ES-I3 (cell line): ENCODE measurements around the gene KRTAP3-3.
"Not testable (repeated sequence)": the region's sequence is repeated elsewhere in the genome, so short reads cannot be mapped to it uniquely, and the experiment has no call there.

Experiments used
- H3K36me3 ChIP-seq: 2 replicates; pipeline ENCODE4 v1.6.1; 2013; ENCODE audit warnings: mild to moderate bottlenecking, low read length, control low read depth, moderate library complexity; ENCODE audit not compliant: insufficient read depth
- H3K4me1 ChIP-seq: 2 replicates; pipeline ENCODE4 v1.6.1; 2013; ENCODE audit warnings: mild to moderate bottlenecking, control low read depth, low read length; ENCODE audit not compliant: insufficient read depth
- H3K9ac ChIP-seq: 2 replicates; pipeline ENCODE4 v1.6.1; 2013; ENCODE audit warnings: low read depth, mild to moderate bottlenecking, low read length, moderate library complexity
- H3K9me3 ChIP-seq: 2 replicates; pipeline ENCODE4 v1.6.1; 2013; ENCODE audit warnings: mild to moderate bottlenecking, low read length, moderate library complexity; ENCODE audit not compliant: control insufficient read depth, insufficient read depth

KRTAP3-3 gene

DNA sequence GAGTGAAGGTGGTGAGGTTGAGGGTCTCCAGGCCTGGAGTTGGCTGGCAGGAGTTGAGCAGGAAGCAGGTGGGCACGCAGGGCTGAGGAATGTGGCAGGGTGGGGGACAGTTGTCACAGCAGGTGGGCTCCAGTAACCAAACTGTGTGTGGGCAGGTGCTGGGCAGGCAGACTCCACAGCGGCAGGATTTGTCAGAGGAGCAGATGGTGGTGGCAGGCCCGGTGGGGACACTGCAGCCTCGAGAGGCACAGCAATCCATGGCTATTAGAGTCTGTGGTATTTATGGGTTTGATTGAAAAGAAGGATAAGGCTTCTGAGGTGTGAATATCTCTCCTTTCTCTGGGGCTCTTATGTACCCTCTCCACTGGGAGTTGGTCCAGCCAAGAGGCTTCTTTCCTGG, at the start of gene KRTAP3-3:
Gene KRTAP3-3, minus strand, starts transcription at position 326 of the 400 bp plus-strand sequence. Its CDS starts 67 bp downstream, at position 259.
- H3K4me1 ChIP-seq = no peaks in the 10 kb centered on the region
- H3K9me3 ChIP-seq = no peaks in the 10 kb centered on the region
- no peak within 1 kb of the TSS for H3K9ac ChIP-seq

DNA sequence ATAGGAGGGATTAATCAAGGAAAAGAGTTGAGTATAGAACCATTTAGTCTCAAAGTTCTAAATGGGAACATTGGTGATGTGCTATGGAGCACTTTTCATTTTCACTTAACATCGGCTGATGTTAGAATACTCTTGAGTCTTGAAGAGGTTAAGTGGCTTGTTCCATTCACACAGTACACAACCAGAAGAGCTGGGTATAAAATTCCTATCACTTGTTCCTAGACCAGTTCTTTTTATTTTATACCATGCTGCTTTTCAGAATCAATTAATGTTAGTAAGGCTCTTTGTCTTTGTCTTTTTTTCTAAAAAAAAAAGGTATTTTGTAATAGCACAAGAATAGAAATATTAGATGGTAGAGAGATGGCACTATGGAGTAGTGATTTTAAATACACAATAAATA, 49.0 kb upstream of the KRTAP3-3 start:
- no peaks in the 10 kb centered on the region for H3K9me3 ChIP-seq
- H3K4me1 ChIP-seq = peaks cover 10% of the 10 kb centered on the region; the same call in 1 of the 2 replicates
- no peak overlapping the region for H3K9ac ChIP-seq
- H3K36me3 ChIP-seq = no peaks in the 10 kb centered on the region

More for the DNA sequence above, at the start of gene KRTAP3-3:
- H3K36me3 ChIP-seq = no peaks in the 10 kb centered on the region

DNA sequence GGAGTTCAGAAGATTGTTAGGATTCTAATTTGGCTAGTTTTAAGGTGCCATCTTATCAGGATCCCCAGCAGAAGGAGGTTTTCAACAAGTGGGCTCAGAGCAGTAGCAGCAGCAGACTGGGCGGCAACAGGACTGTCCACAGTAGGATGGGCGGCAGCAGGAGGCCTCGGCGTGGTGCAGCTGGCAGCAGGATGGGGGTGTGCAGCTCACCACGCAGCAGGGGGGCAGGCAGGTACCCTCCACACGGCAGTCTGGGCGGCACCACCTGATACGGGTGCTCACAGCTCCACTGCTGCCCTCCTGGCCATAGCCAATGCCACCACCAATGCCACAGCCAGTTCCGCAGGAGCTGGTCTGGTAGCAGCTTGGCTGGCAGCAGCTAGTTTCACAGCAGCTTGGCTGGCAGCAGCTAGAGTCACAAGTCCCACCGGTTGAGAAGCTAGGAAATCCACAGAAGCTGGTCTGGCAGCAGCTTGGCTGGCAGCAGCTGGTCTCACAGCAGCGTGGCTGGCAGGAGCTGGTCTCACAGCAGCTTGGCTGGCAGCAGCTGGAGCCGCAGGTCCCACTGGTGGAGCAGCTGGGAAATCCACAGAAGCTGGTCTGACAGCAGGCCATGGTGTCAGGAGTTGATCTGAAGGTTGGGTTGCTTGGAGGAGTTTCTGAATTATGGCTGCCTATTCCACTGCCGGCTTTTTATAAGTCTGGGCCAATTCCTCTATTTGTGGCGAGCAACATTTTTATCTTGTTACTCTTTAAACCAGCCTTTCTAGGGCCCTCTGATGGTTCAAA, 47.0 kb upstream of the KRTAP3-3 start, which contains the start of gene KRTAP1-1:
Gene KRTAP1-1, minus strand, starts transcription at position 668 of the 789 bp plus-strand sequence. Its CDS starts 53 bp downstream, at position 615.
- not testable (repeated sequence) for H3K9ac ChIP-seq, H3K36me3 ChIP-seq, H3K9me3 ChIP-seq
- peaks cover 12% of the 10 kb centered on the region; the same call in 1 of the 2 replicates for H3K4me1 ChIP-seq

DNA sequence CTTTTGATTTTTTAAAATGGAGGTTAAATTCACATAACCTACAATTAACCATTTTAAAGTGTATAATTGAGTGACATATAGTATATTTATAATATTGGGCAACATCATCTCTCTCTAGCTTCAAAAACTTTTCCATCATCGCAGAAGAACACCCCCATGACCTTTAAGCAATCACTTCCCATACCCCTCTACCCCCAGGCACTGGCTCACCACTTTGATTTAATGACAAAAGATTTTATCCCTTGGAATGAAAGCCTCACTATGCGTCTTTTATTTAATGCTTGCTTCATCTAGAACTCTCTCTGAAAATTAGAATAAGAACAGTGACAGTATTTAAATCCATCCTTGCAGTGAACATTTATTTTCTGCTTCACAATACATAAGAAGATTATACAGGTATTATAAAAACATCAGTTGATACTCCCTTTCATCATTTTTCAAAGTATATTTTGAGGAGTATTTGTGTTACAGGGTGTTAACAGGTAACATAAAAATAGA, 43.9 kb upstream of the KRTAP3-3 start:
- Histone ChIP-seq H3K36me3 (no peaks in the 10 kb centered on the region), H3K9me3 (no peaks in the 10 kb centered on the region), H3K4me1 (peaks cover 12% of the 10 kb centered on the region; the same call in 1 of the 2 replicates), H3K9ac (no peak overlapping the region)

DNA sequence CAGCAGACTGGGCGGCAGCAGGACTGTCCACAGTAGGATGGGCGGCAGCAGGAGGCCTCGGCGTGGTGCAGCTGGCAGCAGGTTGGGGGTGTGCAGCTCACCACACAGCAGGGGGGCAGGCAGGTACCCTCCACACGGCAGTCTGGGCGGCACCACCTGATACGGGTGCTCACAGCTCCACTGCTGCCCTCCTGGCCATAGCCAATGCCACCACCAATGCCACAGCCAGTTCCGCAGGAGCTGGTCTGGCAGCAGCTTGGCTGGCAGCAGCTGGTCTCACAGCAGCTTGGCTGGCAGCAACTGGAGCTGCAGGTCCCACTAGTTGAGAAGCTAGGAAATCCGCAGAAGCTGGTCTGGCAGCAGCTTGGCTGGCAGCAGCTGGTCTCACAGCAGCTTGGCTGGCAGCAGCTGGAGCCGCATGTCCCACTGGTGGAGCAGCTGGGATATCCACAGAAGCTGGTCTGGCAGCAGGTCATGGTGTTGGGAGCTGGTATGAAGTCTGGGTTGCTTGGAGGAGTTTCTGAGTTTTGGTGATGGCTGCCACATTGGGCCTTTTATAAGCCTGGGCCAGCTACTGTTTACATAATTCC, 40.5 kb upstream of the KRTAP3-3 start, which contains the start of gene KRTAP1-3:
Gene KRTAP1-3, minus strand, starts transcription at position 529 of the 590 bp plus-strand sequence. Its CDS starts 53 bp downstream, at position 476.
- peaks cover 12% of the 10 kb centered on the region; the same call in 1 of the 2 replicates for H3K4me1 ChIP-seq
- H3K9ac ChIP-seq, H3K9me3 ChIP-seq, H3K36me3 ChIP-seq: not testable (repeated sequence)

DNA sequence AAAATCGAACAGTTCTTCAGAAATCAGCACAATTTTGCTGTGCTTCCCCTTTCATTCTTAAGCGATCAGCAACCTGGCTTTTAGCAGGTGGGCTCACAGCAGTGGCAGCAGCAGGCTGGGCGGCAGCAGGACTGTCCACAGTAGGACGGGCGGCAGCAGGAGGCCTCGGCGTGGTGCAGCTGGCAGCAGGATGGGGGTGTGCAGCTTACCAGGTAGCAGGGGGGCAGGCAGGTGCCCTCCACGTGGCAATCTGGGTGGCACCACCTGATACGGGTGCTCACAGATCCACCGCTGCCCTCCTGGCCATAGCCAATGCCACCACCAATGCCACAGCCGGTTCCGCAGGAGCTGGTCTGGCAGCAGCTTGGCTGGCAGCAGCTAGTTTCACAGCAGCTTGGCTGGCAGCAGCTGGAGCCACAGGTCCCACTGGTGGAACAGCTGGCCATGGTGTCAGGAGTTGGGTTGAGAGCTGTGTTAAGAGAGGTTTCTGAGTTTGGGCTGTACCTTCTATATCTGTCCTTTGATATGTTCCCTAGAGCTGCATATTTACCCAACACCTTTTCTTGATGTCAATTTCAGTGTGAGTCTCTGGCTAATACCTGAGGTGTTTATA, 35.8 kb upstream of the KRTAP3-3 start, which contains the start of gene KRTAP1-4:
Gene KRTAP1-4, minus strand, starts transcription at position 563 of the 613 bp plus-strand sequence. Its CDS starts 117 bp downstream, at position 446.
- H3K9me3 ChIP-seq = no peaks in the 10 kb centered on the region
- H3K9ac ChIP-seq = no peak within 1 kb of the TSS
- H3K4me1 ChIP-seq = no peaks in the 10 kb centered on the region
- no peaks in the 10 kb centered on the region for H3K36me3 ChIP-seq

DNA sequence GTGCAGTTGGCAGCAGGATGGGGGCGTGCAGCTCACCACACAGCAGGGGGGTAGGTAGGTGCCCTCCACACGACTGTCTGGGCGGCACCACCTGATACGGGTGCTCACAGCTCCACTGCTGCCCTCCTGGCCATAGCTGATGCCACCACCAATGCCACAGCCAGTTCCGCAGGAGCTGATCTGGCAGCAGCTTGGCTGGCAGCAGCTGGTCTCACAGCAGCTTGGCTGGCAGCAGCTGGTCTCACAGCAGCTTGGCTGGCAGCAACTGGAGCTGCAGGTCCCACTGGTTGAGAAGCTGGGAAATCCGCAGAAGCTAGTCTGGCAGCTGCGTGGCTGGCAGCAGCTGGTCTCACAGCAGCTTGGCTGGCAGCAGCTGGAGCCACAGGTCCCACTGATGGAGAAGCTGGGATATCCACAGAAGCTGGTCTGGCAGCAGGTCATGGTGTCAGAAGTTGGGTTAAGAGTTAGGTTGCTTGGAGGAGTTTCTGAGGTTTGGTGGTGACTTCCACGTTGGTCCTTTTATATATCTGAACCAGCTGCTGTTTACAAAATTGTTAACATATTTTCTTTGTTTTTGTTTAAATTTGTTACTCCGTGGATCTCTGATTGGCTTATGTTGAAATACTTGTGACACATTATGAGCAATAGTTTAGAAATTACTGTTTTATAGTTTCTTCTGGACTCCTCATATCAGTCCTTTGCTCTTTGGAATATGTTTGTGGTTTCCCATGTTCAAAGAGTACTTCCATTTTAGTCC, 32.9 kb upstream of the KRTAP3-3 start, which contains the start of gene KRTAP1-5:
Gene KRTAP1-5, minus strand, starts transcription at position 494 of the 757 bp plus-strand sequence. Its CDS starts 53 bp downstream, at position 441.
- no peak within 1 kb of the TSS for H3K9ac ChIP-seq
- no peaks in the 10 kb centered on the region for H3K9me3 ChIP-seq
- H3K36me3 ChIP-seq = no peaks in the 10 kb centered on the region
- H3K4me1 ChIP-seq = no peaks in the 10 kb centered on the region

DNA sequence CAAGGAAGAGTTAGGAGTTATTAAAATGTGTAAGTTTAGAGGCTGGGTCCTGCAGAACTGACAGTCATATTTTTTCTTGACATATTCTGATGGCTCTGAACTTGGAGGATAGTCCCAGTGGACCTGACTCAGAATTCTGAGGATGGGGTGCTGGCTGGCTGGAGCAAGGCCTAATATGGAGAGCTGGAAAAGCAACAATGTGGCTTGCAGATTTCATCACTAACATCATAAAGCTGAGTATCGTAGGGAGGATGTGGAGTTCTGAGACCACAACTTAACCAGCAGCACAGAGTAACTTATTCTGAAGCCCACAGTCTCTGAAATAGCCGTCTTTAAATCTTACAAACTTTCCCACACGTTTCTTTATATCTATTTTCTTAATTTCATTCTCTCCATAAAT, 30.7 kb upstream of the KRTAP3-3 start:
- no peaks in the 10 kb centered on the region for H3K36me3 ChIP-seq
- no peak overlapping the region for H3K9ac ChIP-seq
- no peaks in the 10 kb centered on the region for H3K9me3 ChIP-seq
- no peaks in the 10 kb centered on the region for H3K4me1 ChIP-seq

DNA sequence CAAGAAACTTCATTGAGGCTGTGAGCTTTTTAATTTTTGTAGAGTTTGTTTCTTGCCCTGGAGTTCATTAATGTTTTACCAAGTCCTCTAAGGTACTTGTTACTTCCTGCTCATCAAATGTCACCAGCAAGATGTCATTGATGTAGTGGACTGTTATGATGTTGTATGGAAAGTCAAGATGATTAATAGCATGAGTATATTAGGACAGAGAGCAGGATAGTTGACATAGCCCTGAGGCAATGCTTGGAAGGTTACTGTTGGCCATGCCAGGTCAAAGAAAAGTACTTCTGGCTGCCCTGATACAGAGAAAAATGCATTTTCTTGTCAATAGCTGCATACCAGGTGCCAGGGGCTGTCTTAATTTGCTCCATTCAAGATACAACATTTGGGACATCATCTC, 26.4 kb upstream of the KRTAP3-3 start:
- no peaks in the 10 kb centered on the region for H3K4me1 ChIP-seq
- no peaks in the 10 kb centered on the region for H3K9me3 ChIP-seq
- H3K36me3 ChIP-seq = no peaks in the 10 kb centered on the region
- H3K9ac ChIP-seq = no peak overlapping the region

DNA sequence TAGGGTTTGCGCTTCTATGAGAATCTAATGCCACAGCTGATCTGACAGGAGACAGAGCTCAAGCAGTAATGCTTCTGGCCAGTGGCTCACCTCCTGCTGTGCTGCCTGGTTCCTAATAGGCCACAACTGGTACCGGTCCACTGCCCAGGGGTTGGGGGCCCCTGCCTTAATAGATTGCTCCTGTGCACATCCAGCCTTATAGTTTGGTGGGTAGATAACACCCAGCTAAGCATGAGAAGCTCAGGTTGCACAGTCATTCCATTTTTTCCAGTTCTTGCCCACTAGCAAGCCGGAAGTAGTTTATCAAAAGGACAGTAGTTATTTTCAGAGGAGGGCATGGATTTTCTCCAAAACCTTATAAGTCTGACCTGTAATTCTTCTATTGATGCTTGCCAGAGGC, 25.5 kb upstream of the KRTAP3-3 start:
- Histone ChIP-seq H3K9me3 (no peaks in the 10 kb centered on the region), H3K36me3 (no peaks in the 10 kb centered on the region), H3K9ac (no peak overlapping the region), H3K4me1 (no peaks in the 10 kb centered on the region)

DNA sequence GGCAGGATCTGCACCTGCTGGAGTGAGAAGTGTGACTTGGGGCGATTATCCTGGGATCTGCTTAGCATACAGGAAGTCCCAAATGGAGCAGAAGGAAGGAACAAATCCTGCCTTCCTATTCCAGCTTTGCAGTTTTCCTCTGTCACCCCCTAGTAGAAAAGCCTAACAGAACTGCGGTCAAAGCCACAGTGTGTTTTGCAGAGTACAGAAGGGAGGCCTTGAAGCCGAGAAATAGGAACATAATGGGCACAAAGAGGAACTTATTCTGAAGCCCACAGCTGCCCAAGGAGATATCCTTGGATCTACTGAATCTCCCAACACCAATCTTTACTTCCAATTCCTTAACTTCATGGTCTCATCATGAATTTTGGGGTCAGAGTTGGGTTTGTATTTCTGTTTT, 24.6 kb upstream of the KRTAP3-3 start:
- no peaks in the 10 kb centered on the region for H3K4me1 ChIP-seq
- no peaks in the 10 kb centered on the region for H3K9me3 ChIP-seq
- no peak overlapping the region for H3K9ac ChIP-seq
- H3K36me3 ChIP-seq = no peaks in the 10 kb centered on the region

DNA sequence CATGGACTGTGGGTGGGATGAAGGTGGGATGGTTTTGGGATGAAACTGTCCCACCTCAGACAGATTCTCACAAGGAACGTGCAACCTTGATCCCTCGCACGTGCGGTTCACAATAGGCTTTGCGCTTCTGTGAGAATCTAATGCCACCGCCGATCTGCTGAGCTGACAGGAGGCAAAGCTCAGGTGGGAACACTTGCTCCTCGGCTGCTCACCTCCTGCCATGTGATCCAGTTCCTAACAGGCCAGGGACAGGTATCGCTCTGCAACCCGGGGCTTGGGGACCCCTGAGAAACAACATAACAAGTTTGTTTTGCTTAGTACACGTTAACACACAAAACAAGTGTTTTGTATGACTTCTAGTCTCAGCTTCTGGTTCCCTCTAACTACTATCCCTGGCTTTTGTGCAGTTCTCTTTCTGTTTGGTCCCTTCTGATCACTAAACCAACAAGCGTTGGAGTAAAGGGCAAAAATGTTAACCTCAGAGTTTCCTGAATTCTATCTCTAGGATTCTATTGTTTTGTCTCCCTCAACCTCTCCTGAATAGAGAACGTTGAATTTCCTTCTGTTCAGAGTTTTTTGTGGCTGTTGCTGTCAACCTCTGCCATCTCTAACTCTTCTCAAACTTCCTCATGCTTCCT, 22.7 kb upstream of the KRTAP3-3 start:
- H3K9me3 ChIP-seq = no peaks in the 10 kb centered on the region
- H3K36me3 ChIP-seq = no peaks in the 10 kb centered on the region
- no peaks in the 10 kb centered on the region for H3K4me1 ChIP-seq
- H3K9ac ChIP-seq = no peak overlapping the region

DNA sequence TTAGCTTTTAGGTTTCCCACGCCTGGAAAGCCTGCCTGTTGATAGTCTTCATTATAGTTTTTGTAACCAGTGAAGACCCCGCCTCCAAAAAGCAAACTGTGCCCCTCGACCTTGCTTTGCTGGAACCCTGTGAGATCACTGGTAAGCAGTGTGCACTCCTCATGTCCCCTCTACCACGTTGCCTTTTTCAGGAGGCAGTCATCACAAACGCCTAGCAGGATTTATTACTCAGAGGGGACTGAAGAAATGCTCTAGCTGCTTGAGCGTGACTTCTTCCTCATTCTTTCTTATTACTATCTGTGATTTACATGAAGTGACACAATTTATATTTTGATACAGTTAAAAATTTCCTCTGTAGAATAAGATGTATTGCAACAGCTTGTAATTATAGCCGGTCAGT, 21.5 kb upstream of the KRTAP3-3 start:
- H3K36me3 ChIP-seq = no peaks in the 10 kb centered on the region
- no peaks in the 10 kb centered on the region for H3K9me3 ChIP-seq
- H3K4me1 ChIP-seq = no peaks in the 10 kb centered on the region
- no peak overlapping the region for H3K9ac ChIP-seq
